Effector memory CD4-positive, alpha-beta T cell (primary cell): ENCODE results near the gene NARF.
"Not testable (repeated sequence)": the region's sequence is repeated elsewhere in the genome, so short reads cannot be mapped to it uniquely, and the experiment has no call there.

Source experiments
- DNase-seq, 3 donors: peaks; one replicate each; pipeline ENCODE4 v3.0.0-alpha.2; 2020
- H3K27ac ChIP-seq: 2 replicates; pipeline ENCODE4 v1.7.0; 2013; ENCODE audit warnings: mild to moderate bottlenecking, low read length, moderate library complexity; ENCODE audit not compliant: insufficient read depth, poor library complexity, severe bottlenecking
- H3K27me3 ChIP-seq: replicated peaks from 2 replicates; pipeline ENCODE4 v1.7.0; 2013; ENCODE audit warnings: mild to moderate bottlenecking, low read length; ENCODE audit not compliant: insufficient read depth, control insufficient read depth, poor library complexity, severe bottlenecking
- H3K36me3 ChIP-seq: 2 replicates; pipeline ENCODE4 v1.7.0; 2013; ENCODE audit warnings: mild to moderate bottlenecking, low read length, moderate library complexity; ENCODE audit not compliant: control insufficient read depth, insufficient read depth
- H3K4me1 ChIP-seq: 2 replicates; pipeline ENCODE4 v1.7.0; 2013; ENCODE audit warnings: low read length, mild to moderate bottlenecking; ENCODE audit not compliant: control insufficient read depth, insufficient read depth, poor library complexity, severe bottlenecking
- H3K4me3 ChIP-seq: 2 replicates; pipeline ENCODE4 v1.7.0; 2013; ENCODE audit warnings: low read length, low read depth, mild to moderate bottlenecking; ENCODE audit not compliant: insufficient read depth, poor library complexity, severe bottlenecking
- H3K9me3 ChIP-seq: 2 replicates; pipeline ENCODE4 v1.7.0; 2013; ENCODE audit warnings: mild to moderate bottlenecking, low read length, moderate library complexity; ENCODE audit not compliant: control insufficient read depth

The NARF gene

GRCh38 chr17:82531431-82531881 lies 72.9 kb downstream of the NARF start:
- peaks cover 20% of the 10 kb centered on the region for H3K4me1 ChIP-seq
- H3K4me3 ChIP-seq: no peak overlapping the region
- H3K9me3 ChIP-seq: no peaks in the 10 kb centered on the region
- no peaks in the 10 kb centered on the region for H3K27me3 ChIP-seq
- no peak overlapping the region for H3K27ac ChIP-seq
- H3K36me3 ChIP-seq: no peaks in the 10 kb centered on the region
- no peak for DNase-seq

GRCh38 chr17:82534401-82534812 lies 75.9 kb downstream of the NARF start:
- H3K9me3 ChIP-seq: no peaks in the 10 kb centered on the region
- H3K4me1 ChIP-seq: peaks cover 28% of the 10 kb centered on the region
- H3K27ac ChIP-seq: no peak overlapping the region
- H3K27me3 ChIP-seq: no peaks in the 10 kb centered on the region
- no peaks in the 10 kb centered on the region for H3K36me3 ChIP-seq
- no peak for DNase-seq
- no peak overlapping the region for H3K4me3 ChIP-seq

DNA sequence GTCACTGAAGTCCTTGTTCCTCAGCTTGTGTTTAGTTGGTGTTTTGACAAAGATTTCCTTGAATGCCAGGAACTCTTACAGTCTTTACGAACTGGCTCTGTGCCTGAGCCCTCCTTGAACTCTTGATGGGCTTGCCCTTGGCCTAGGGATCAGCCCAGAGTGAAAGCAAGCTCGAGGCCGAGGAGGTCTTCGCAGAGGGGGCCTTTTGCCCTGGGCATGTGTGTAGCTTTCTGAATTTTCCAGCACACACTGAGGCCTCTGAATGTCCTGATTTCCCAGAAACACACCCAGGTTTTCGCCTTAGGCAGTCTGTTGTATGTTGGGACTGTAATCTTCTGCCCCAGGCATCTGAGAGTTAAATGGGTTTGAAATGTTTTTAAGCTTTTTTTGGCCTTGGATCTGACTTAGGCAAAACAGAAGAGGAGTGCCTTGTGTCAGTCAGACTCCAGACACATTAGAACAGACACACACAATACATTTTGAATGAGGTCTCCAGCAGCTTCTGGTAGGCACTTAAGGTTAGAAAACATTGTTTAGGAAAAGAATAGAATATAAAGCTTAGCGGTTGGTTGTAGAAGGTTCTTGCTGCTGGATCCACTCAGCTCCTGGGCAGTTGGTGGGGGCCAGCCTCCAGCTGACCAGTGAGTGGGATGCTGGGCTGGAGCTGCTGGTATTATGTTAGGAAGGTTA lies 78.1 kb downstream of the NARF start:
- H3K27ac ChIP-seq: no peak overlapping the region
- no peak overlapping the region for H3K4me3 ChIP-seq
- peaks cover 17% of the 10 kb centered on the region for H3K4me1 ChIP-seq
- H3K9me3 ChIP-seq: no peaks in the 10 kb centered on the region
- H3K27me3 ChIP-seq: no peaks in the 10 kb centered on the region
- no peaks in the 10 kb centered on the region for H3K36me3 ChIP-seq
- DNase-seq: no peak

DNA sequence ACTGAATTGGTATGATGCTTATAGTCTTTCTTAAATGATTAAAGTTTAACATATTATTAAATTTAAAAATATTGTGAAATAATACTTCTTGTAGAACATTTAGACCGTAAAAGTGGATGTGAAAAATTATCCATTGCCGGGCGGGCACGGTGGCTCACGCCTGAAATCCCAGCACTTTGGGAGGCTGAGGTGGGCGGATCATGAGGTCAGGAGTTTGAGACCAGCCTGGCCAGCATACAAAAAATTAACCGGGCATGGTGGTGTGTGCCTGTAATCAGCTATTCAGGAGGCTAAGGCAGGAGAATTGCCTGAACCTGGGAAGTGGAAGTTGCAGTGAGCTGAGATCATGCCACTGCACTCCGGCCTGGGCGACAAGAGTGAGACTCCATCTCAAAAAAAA lies 78.7 kb downstream of the NARF start:
- not testable (repeated sequence) for H3K9me3 ChIP-seq, DNase-seq, H3K36me3 ChIP-seq, H3K4me3 ChIP-seq, H3K27me3 ChIP-seq, H3K27ac ChIP-seq
- peaks cover 17% of the 10 kb centered on the region for H3K4me1 ChIP-seq

DNA sequence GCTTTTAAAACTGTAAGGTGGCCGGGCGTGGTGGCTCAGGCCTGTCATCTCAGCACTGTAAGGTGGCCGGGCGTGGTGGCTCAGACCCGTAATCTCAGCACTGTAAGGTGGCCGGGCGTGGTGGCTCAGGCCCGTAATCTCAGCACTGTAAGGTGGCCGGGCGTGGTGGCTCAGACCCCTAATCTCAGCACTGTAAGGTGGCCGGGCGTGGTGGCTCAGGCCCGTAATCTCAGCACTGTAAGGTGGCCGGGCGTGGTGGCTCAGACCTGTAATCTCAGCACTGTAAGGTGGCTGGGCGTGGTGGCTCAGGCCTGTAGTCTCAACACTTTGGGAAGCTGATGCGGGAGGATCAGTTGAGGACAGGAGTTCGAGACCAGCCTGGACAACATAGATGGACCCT lies 80.5 kb downstream of the NARF start:
- not testable (repeated sequence) for H3K27ac ChIP-seq, H3K27me3 ChIP-seq, H3K9me3 ChIP-seq, DNase-seq, H3K36me3 ChIP-seq, H3K4me3 ChIP-seq
- H3K4me1 ChIP-seq: peaks cover 20% of the 10 kb centered on the region
